Right lobe of liver (tissue), 6 donors: Measurements from ENCODE around the gene WDR93. TPM values are rescaled to one million over a fixed set of nuclear protein-coding genes. Genes with fewer than 3 reads are reported as not detected.

Experiments used
- ATAC-seq, 4 donors: fragments of 200-7000 bp; cut with Tn5 transposase; one replicate each; pipeline ENCODE4 v1.9.1; 2020; ENCODE audit warnings: mild to moderate bottlenecking in 4 of 4, moderate library complexity in 4 of 4
- DNase-seq, 3 donors: peaks; one replicate each; pipeline ENCODE4 v3.0.0-alpha.2; 2020
- H3K27ac ChIP-seq, 3 donors: fragments of 200-600 bp; one replicate each; pipeline ENCODE4 v1.8.0; 2022
- H3K27me3 ChIP-seq, 2 donors: fragments of 200-600 bp; one replicate each; pipeline ENCODE4 v1.8.0; 2022
- H3K36me3 ChIP-seq, 4 donors: fragments of 200-600 bp; sonication (generic) in 1 of 4; one replicate each; pipeline versions ENCODE4 v1.5.1 to v1.8.0; 2017 to 2022; ENCODE audit warnings: control low read depth in 1 of 4
- H3K4me1 ChIP-seq, 4 donors: fragments of 200-600 bp; sonication (generic) in 1 of 4; one replicate each; pipeline versions ENCODE4 v1.5.1 to v1.8.0; 2017 to 2022; ENCODE audit warnings: control low read depth in 1 of 4
- H3K4me3 ChIP-seq, 3 donors: fragments of 200-600 bp; one replicate each; pipeline ENCODE4 v1.8.0; 2022
- H3K9me3 ChIP-seq, 4 donors: fragments of 200-600 bp; sonication (generic) in 1 of 4; one replicate each; pipeline versions ENCODE4 v1.5.1 to v1.8.0; 2017 to 2022; ENCODE audit warnings: control low read depth in 1 of 4
- POLR2A ChIP-seq: fragments of 450-650 bp; IDR thresholded peaks from one replicate; pipeline ENCODE4 v1.6.1; 2017; ENCODE audit warnings: antibody characterized with exemption, mild to moderate bottlenecking
- WGBS: methylation state at CpG from one replicate; pipeline ENCODE4 v1.1.6; 2018; ENCODE audit warnings: low coverage, low lambda C conversion rate; ENCODE audit not compliant: insufficient coverage; ENCODE audit errors: missing lambda C conversion rate; 5-methylcytosine and 5-hydroxymethylcytosine counted together
- intact Hi-C, 2 donors: fragments of 100-400 bp; cut with DNase I; formaldehyde crosslinking; loops; one replicate each; pipeline versions ENCODE4 v1.11.2 to v1.14.1; 2022
- total RNA-seq, 6 experiments: library from RNA; depleted of rRNA in 2 of 6; stranded (reverse); fragments of >200 nt in 2 of 6; fragmentation: NEBNext Ultra II Directional in 3 of 6; extraction: Animal tissue kit (Norgen Biotek cat#: 25700) in 3 of 6; gene quantifications; one replicate each; pipeline versions ENCODE4 v1.1.0 to v1.2.4, GENCODE V29; 2016 to 2023
- TF ChIP-seq, protein P1 (sequence below), 4 donors: fragments of 200-600 bp in 3 of 4; fragments of 450-650 bp in 1 of 4; IDR thresholded peaks; one replicate each; pipeline versions ENCODE4 v1.5.1 to v1.8.0; 2016 to 2022; ENCODE audit warnings: antibody characterized with exemption in 4 of 4, mild to moderate bottlenecking in 2 of 4
- donor health status: DM: no; HTN: yes; CAD: no.
- donor health status: DM: no; HTN: no; CAD: no.
- donor health status: DM: no; HTN: no; CAD: no.
- donor health status: DM: no; HTN: yes; CAD: no.
- donor health status: DM: no; HTN: yes; CAD: no.

Gene WDR93
- total RNA-seq, 6 experiments from 2014 or later = not detected

DNA sequence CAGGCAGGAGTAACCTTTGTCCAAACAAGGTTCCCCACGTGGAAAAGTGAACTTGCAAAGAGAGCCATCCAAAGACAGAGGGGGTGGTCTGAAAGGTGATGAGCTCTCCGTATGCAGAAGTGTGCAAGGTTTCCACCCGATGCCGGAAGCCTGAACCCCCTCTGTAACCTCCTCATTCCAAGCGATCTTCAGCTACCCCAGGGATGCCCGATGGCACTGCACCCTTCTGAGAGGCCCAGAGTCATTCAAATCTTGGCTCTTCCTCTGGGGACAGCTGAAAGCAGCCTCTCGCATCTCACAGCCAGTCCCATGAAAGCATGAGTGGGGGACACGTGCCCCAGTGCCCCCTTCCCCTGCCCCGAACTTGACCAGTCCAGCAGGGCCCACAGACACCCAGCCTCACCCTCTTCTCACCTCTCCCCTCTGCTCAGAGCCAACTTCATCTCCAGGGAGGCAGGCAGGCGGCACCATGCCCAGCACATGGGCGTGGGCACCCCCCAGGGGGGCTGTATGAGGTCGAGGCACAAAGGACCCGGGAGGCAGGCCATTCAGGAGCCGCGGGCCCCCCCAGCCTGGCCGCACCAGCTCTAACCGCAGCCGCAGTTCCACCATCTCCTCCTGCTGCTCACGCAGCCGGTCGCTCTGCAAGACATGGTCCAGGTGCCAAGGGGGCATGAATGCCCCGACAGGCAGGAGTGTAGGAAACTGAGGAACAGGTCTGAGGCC lies 44.0 kb upstream of the WDR93 start:
- intact Hi-C loops = no loop called here
- TF ChIP-seq, protein P1, sequence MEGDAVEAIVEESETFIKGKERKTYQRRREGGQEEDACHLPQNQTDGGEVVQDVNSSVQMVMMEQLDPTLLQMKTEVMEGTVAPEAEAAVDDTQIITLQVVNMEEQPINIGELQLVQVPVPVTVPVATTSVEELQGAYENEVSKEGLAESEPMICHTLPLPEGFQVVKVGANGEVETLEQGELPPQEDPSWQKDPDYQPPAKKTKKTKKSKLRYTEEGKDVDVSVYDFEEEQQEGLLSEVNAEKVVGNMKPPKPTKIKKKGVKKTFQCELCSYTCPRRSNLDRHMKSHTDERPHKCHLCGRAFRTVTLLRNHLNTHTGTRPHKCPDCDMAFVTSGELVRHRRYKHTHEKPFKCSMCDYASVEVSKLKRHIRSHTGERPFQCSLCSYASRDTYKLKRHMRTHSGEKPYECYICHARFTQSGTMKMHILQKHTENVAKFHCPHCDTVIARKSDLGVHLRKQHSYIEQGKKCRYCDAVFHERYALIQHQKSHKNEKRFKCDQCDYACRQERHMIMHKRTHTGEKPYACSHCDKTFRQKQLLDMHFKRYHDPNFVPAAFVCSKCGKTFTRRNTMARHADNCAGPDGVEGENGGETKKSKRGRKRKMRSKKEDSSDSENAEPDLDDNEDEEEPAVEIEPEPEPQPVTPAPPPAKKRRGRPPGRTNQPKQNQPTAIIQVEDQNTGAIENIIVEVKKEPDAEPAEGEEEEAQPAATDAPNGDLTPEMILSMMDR (IDR thresholded peaks at IDR 0.05) = no peak
- TF ChIP-seq POLR2A = no peak
- no peaks in the 10 kb centered on the region for H3K27me3 ChIP-seq
- ATAC-seq = peak in 1 of 4 donors; percentile 23
- H3K9me3 ChIP-seq = no peaks in the 10 kb centered on the region
- H3K4me1 ChIP-seq = peaks cover 0 to 5% (median 0%) of the 10 kb centered on the region in 4 donors
- no peaks in the 10 kb centered on the region for H3K36me3 ChIP-seq
- WGBS = 58% methylated on average over 3 of the region's 22 CpGs
- no peak for DNase-seq
- H3K4me3 ChIP-seq = no peak overlapping the region
- H3K27ac ChIP-seq = no peak overlapping the region

DNA sequence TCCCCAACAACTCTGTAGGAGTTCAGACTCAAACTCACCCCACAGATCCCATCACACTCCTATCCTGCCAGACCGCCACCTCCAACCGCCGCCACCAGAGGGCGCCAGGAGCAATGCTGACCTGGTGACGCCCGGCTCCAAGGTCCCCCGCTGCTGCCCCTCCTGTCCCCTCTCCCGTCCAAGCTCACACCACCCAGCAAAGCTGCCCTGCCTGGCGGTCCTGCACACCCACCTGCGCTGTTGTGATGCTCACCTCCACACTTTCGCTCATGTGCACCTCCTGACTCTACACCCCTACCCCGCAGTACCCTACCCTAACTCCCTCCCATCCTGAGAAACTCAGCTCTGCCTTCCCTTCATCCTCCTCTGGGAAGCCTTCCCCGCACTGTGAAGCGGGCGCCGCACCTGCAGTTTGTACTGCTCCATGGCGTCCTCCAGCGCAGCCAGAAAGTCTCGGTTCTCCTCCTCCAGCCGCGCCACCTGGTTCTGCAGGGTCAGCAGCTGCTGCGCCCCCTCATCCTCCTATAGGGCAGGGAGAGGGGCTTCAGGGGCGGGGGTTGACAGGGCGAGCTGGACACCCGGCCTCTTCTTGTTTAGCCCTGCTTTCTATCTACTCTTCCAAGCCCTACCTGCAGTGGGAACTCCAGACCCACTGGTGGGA lies 43.3 kb upstream of the WDR93 start:
- no peaks in the 10 kb centered on the region for H3K36me3 ChIP-seq
- no peak overlapping the region for H3K27ac ChIP-seq
- H3K4me1 ChIP-seq = peaks cover 0 to 1% (median 0%) of the 10 kb centered on the region in 4 donors
- TF ChIP-seq POLR2A = no peak
- TF ChIP-seq, protein P1 (IDR thresholded peaks at IDR 0.05) = peak; percentile 78 to 90 (median 86)
- intact Hi-C loops = no loop called here
- WGBS = 45% methylated on average over 25 of the region's 25 CpGs
- DNase-seq (peak; percentile 78 to 84 (median 80)), ATAC-seq (peak; percentile 82 to 93 (median 92))
- no peak overlapping the region for H3K4me3 ChIP-seq
- H3K9me3 ChIP-seq = no peaks in the 10 kb centered on the region
- no peaks in the 10 kb centered on the region for H3K27me3 ChIP-seq

DNA sequence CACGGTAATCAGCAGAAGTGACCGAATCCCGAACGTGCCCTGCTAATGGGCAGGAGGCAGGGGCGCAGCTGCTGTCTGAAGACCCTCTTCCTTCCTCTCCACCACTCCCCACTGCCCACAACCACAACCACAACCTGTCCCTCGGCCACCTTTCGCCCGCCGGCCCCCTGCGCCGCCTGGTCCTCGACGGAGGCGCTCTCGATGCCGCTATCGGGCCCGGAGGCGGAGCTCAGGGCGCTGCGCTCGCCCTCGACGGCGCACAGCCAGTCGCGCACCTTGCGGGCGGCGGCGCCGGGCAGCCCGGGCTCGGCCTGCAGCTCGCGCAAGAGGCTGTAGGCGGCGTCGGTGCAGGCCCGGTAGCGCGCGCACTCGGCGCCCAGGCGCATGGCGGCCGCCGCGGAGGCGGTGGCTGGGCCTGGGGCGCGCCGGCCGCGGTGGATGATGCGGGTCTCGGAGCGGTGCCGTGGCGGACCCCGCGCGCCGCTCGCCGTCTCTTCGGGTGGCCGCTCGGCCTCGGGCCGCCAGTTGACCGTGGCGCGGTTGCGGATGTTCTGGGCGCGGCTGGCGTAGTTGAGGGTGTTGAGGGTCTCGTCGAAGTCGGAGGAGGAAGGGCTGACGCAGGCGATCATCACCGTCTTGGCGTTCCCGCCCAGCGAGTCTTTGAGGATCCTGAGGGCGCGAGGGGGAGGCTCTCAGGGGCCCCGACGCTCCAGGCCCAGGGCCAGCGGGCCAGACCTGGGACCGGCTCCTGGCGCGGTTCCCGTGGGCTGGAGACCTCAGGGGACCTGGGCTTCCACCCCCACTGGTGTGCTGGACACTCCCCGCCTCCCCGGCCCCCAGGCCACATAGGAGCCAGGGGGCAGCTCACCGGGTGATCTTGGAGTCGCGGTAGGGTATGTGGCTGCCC lies 42.3 kb upstream of the WDR93 start:
- Histone ChIP-seq H3K36me3 (no peaks in the 10 kb centered on the region), H3K9me3 (no peaks in the 10 kb centered on the region), H3K4me1 (no peaks in the 10 kb centered on the region), H3K4me3 (no peak overlapping the region), H3K27ac (no peak overlapping the region), H3K27me3 (no peaks in the 10 kb centered on the region)
- ATAC-seq = no peak
- WGBS = 81% methylated on average over 20 of the region's 102 CpGs
- no peak for DNase-seq
- intact Hi-C loops = no loop called here
- TF ChIP-seq, protein P1 (IDR thresholded peaks at IDR 0.05) = no peak
- no peak for TF ChIP-seq POLR2A

DNA sequence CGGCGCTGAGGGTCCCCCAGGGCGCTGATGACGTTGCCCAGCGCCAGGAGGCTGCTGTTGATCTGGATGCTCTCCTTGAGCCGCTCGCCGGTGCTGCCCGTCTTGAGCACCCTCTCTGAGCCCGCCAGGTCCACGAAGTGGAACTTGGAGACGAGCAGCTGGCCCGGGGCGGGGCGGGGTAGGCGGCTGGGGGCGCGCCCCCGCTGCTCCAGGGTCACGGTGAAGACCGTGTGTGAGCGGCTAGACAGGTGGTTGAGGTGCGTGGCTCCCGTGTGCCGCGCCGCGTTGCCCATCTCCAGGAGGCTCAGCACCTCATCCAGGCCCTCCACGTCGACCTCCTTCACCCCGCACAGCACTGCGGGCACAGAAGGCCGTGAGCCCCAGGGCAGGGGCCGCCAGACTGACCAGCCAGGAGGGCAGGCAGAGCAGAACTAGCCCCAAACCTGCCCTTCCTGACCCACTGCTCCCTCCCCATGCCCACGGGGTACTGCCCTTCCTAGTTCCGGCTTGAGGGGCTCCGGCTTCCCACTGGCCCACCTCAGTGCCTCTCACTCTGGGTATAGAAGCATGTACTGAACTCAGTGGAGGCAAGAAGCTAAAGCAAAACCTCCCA lies 41.5 kb upstream of the WDR93 start:
- intact Hi-C loops = no loop called here
- no peak for TF ChIP-seq POLR2A
- TF ChIP-seq, protein P1 (IDR thresholded peaks at IDR 0.05) = no peak
- H3K36me3 ChIP-seq = no peaks in the 10 kb centered on the region
- ATAC-seq (no peak), DNase-seq (no peak)
- H3K27me3 ChIP-seq = no peaks in the 10 kb centered on the region
- no peaks in the 10 kb centered on the region for H3K4me1 ChIP-seq
- no CpG with 5 or more reads among the region's 37 CpGs for WGBS
- no peaks in the 10 kb centered on the region for H3K9me3 ChIP-seq
- H3K27ac ChIP-seq = no peak overlapping the region
- no peak overlapping the region for H3K4me3 ChIP-seq
